GM13976 (cell line): ENCODE measurements around the gene DCDC1.

Experiments
- DNase-seq: peaks from one replicate; pipeline ENCODE4 v3.0.0; 2012; ENCODE audit warnings: low spot score
- CTCF ChIP-seq: IDR thresholded peaks from 2 replicates; pipeline ENCODE4 v1.5.1; 2012; ENCODE audit warnings: borderline replicate concordance, mild to moderate bottlenecking; ENCODE audit not compliant: insufficient read depth; ENCODE audit errors: extremely low read depth, missing control alignments, control extremely low read depth
- in situ Hi-C: fragments of 300-500 bp; cut with MboI; formaldehyde crosslinking; loops from one replicate; pipeline ENCODE4 v1.12.0; 2022; ENCODE audit warnings: low sequenced_read_pairs, mixed read lengths, inconsistent platforms; ENCODE audit not compliant: unreplicated experiment

Gene DCDC1

GRCh38 chr11:31026315-31026714 is 343.2 kb downstream of the DCDC1 start:
- no peak for TF ChIP-seq CTCF
- in situ Hi-C loops: no loop called here
- no peak for DNase-seq

GRCh38 chr11:31022080-31022479 is 347.5 kb downstream of the DCDC1 start:
- in situ Hi-C loops: no loop called here
- no peak for TF ChIP-seq CTCF

GRCh38 chr11:31019786-31020185 is 349.8 kb downstream of the DCDC1 start:
- in situ Hi-C loops: no loop called here
- DNase-seq: no peak
- TF ChIP-seq CTCF: no peak

More at GRCh38 chr11:31022080-31022479, 347.5 kb downstream of the DCDC1 start:
- no peak for DNase-seq

- in situ Hi-C loops: no loop called here
- no peak for TF ChIP-seq CTCF
- DNase-seq: no peak
These were observed 364.3 kb downstream of the DCDC1 start for GRCh38 chr11:31005202-31005601.

GRCh38 chr11:31001427-31001826 is 368.1 kb downstream of the DCDC1 start:
- in situ Hi-C loops: no loop called here
- TF ChIP-seq CTCF: no peak
- no peak for DNase-seq

GRCh38 chr11:31000381-31000780 is 369.2 kb downstream of the DCDC1 start:
- DNase-seq: no peak
- TF ChIP-seq CTCF: no peak
- in situ Hi-C loops: no loop called here

- in situ Hi-C loops: no loop called here
- DNase-seq: no peak
- no peak for TF ChIP-seq CTCF
These were observed 377.1 kb downstream of the DCDC1 start for GRCh38 chr11:30992513-30992849.
